Nephron progenitor cell (in vitro differentiated cells): ENCODE results near the gene TSEN2.
"Not testable (repeated sequence)": the region's sequence is repeated elsewhere in the genome, so short reads cannot be mapped to it uniquely, and the experiment has no call there.

Source experiments
- DNase-seq: peaks from one replicate; pipeline ENCODE4 v3.0.0; 2021
- H3K27ac Mint-ChIP-seq: 2 replicates; pipeline ENCODE4 v1.8.0; 2021; ENCODE audit warnings: mild to moderate bottlenecking, moderate library complexity, mixed read lengths
- H3K27me3 Mint-ChIP-seq: 2 replicates; pipeline ENCODE4 v1.8.0; 2021; ENCODE audit warnings: mild to moderate bottlenecking, low read depth, mixed read lengths; ENCODE audit not compliant: poor library complexity
- H3K36me3 Mint-ChIP-seq: 2 replicates; pipeline ENCODE4 v1.8.0; 2021; ENCODE audit warnings: low read depth, mixed read lengths
- H3K4me1 Mint-ChIP-seq: 2 replicates; pipeline ENCODE4 v1.8.0; 2021; ENCODE audit warnings: mixed read lengths
- H3K4me3 Mint-ChIP-seq: 2 replicates; pipeline ENCODE4 v1.8.0; 2021; ENCODE audit warnings: mild to moderate bottlenecking, moderate library complexity, mixed read lengths
- H3K9me3 Mint-ChIP-seq: 2 replicates; pipeline ENCODE4 v1.8.0; 2021; ENCODE audit warnings: mild to moderate bottlenecking, moderate library complexity, mixed read lengths
- TF ChIP-seq, protein P1 (sequence below): fragments of 200-600 bp; sonication (generic); IDR thresholded peaks from 2 replicates; pipeline ENCODE4 v1.5.0; 2021; ENCODE audit warnings: antibody characterized with exemption

TSEN2 gene

DNA sequence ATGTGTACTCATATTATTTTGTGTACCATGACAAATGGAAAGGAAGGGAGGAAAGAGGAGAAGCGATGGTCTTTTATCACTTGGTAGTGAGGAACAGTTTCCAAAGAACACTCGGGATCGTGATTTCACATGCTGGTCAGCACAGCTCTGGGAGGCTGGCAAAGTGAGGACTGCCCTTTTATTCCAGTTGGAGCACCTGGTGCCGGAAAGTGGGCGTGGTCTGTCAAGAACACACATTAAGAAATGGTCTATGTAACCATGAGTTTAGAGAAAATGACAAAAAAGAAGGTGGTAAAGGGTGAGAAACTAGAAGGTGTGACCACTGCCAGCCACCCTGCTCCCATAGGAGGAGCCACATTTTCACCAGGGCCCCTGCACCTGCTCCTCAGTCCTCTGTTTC, 7.0 kb upstream of the TSEN2 start:
- Mint-ChIP-seq H3K36me3 (no peaks in the 10 kb centered on the region), H3K27me3 (peaks cover 13% of the 10 kb centered on the region), H3K4me1 (no peaks in the 10 kb centered on the region), H3K4me3 (no peak overlapping the region), H3K9me3 (no peaks in the 10 kb centered on the region), H3K27ac (no peak overlapping the region)
- no peak for DNase-seq
- TF ChIP-seq, protein P1, sequence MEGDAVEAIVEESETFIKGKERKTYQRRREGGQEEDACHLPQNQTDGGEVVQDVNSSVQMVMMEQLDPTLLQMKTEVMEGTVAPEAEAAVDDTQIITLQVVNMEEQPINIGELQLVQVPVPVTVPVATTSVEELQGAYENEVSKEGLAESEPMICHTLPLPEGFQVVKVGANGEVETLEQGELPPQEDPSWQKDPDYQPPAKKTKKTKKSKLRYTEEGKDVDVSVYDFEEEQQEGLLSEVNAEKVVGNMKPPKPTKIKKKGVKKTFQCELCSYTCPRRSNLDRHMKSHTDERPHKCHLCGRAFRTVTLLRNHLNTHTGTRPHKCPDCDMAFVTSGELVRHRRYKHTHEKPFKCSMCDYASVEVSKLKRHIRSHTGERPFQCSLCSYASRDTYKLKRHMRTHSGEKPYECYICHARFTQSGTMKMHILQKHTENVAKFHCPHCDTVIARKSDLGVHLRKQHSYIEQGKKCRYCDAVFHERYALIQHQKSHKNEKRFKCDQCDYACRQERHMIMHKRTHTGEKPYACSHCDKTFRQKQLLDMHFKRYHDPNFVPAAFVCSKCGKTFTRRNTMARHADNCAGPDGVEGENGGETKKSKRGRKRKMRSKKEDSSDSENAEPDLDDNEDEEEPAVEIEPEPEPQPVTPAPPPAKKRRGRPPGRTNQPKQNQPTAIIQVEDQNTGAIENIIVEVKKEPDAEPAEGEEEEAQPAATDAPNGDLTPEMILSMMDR, result no peak

GRCh38 chr3:12478326-12478725, 6.0 kb upstream of the TSEN2 start:
- Mint-ChIP-seq H3K4me1 (peaks cover 5% of the 10 kb centered on the region), H3K36me3 (no peaks in the 10 kb centered on the region), H3K4me3 (no peak overlapping the region), H3K27me3 (peaks cover 11% of the 10 kb centered on the region), H3K27ac (no peak overlapping the region), H3K9me3 (no peaks in the 10 kb centered on the region)
- TF ChIP-seq, protein P1, result no peak
- DNase-seq, result no peak

DNA sequence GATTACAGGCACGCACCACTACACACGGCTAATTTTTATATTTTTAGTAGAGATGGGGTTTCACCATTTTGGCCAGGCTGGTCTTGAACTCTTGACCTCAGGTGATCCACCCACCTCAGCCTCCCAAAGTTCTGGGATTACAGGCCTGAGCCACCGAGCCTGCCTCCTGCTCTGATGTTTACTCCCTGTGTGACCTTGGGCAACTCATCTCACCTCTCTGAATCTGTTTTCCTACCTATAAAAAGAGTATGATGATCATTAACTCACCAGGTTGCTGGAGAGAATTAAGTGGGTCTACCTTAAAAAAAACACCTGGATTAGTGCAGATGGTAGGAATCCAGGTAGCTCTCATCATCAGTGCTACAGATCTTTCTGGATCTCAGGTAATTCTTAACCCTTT, 5.1 kb upstream of the TSEN2 start:
- not testable (repeated sequence) for H3K36me3 Mint-ChIP-seq, H3K27ac Mint-ChIP-seq, H3K9me3 Mint-ChIP-seq, H3K4me3 Mint-ChIP-seq, DNase-seq
- H3K4me1 Mint-ChIP-seq, result peaks cover 13% of the 10 kb centered on the region
- H3K27me3 Mint-ChIP-seq, result peaks cover 15% of the 10 kb centered on the region

GRCh38 chr3:12479919-12480427, 4.3 kb upstream of the TSEN2 start:
- DNase-seq, result peak; percentile 19
- Mint-ChIP-seq H3K9me3 (no peaks in the 10 kb centered on the region), H3K27me3 (peaks cover 10% of the 10 kb centered on the region), H3K4me3 (no peak overlapping the region), H3K27ac (no peak overlapping the region), H3K36me3 (no peaks in the 10 kb centered on the region), H3K4me1 (peaks cover 19% of the 10 kb centered on the region)
- TF ChIP-seq, protein P1, result peak; percentile 71

GRCh38 chr3:12483410-12483809, 870 bp upstream of the TSEN2 start:
- H3K4me1 Mint-ChIP-seq, result peaks cover 50% of the 10 kb centered on the region
- no peaks in the 10 kb centered on the region for H3K9me3 Mint-ChIP-seq
- DNase-seq, result no peak
- peaks cover 7% of the 10 kb centered on the region for H3K27me3 Mint-ChIP-seq
- peak overlapping the region; percentile 93 for H3K4me3 Mint-ChIP-seq
- no peak overlapping the region for H3K27ac Mint-ChIP-seq
- TF ChIP-seq, protein P1, result no peak
- H3K36me3 Mint-ChIP-seq, result no peaks in the 10 kb centered on the region

DNA sequence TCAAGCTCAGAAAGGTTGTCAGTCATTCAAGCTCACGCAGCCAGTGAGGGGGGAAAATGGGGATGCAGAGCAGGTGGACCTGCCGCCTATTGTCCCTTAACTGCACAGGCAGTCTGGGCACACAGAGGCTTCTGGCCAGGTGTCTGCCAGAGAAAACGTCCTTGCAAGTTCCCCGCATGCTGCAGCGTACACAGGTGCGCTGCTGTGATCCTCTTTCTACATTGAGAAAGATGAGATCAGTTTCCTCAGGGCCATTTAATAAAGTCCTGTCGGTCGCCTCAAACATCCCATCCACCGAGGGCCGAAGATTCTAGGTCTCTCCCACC, 445 bp upstream of the TSEN2 start:
- Mint-ChIP-seq H3K9me3 (no peaks in the 10 kb centered on the region), H3K4me3 (peak overlapping the region; percentile 93), H3K4me1 (peaks cover 54% of the 10 kb centered on the region), H3K36me3 (no peaks in the 10 kb centered on the region), H3K27me3 (peaks cover 7% of the 10 kb centered on the region), H3K27ac (peak overlapping the region; percentile 53)
- DNase-seq, result no peak
- TF ChIP-seq, protein P1, result no peak
